ENCODE measurements around the gene CARHSP1.
"Not testable (repeated sequence)": the region's sequence is repeated elsewhere in the genome, so short reads cannot be mapped to it uniquely, and the experiment has no call there.

The CARHSP1 gene

GRCh38 chr16:8868416-8869211 is at the start of gene CARHSP1:
Gene CARHSP1 (minus strand): TSS chr16:8869006. CDS start chr16:8859328, 9,678 bp downstream.
- peak; percentile 78 for DNase-seq

GRCh38 chr16:8917336-8917735 is 48.5 kb upstream of the CARHSP1 start:
- not testable (repeated sequence) for DNase-seq

GRCh38 chr16:8916541-8917225 is 47.9 kb upstream of the CARHSP1 start:
- DNase-seq, result no peak

- no peak for DNase-seq
Measured at GRCh38 chr16:8915722-8916301, 47.0 kb upstream of the CARHSP1 start.

- no peak for DNase-seq
Measured at GRCh38 chr16:8914098-8914497, 45.3 kb upstream of the CARHSP1 start.

- DNase-seq, result no peak
Measured at GRCh38 chr16:8912793-8913192, 44.0 kb upstream of the CARHSP1 start.

- DNase-seq, result no peak
Measured at GRCh38 chr16:8910811-8911210, 42.0 kb upstream of the CARHSP1 start.

- peak; percentile 18 for DNase-seq
Measured at GRCh38 chr16:8908810-8909468, 40.1 kb upstream of the CARHSP1 start.

GRCh38 chr16:8907096-8907495 is 38.3 kb upstream of the CARHSP1 start:
- DNase-seq, result no peak

- no peak for DNase-seq
Measured at GRCh38 chr16:8905795-8906591, 37.2 kb upstream of the CARHSP1 start.

- peak; percentile 16 for DNase-seq
Measured at GRCh38 chr16:8905168-8905762, 36.5 kb upstream of the CARHSP1 start.

- no peak for DNase-seq
Measured at GRCh38 chr16:8904018-8904430, 35.2 kb upstream of the CARHSP1 start.

GRCh38 chr16:8903004-8903403 is 34.2 kb upstream of the CARHSP1 start:
- DNase-seq, result no peak

GRCh38 chr16:8901320-8901861 is 32.6 kb upstream of the CARHSP1 start:
- DNase-seq, result no peak

- DNase-seq, result no peak
Measured at GRCh38 chr16:8900343-8900742, 31.5 kb upstream of the CARHSP1 start.

- no peak for DNase-seq
Measured at GRCh38 chr16:8899709-8900317, 31.0 kb upstream of the CARHSP1 start.

GRCh38 chr16:8898660-8899318 is 30.0 kb upstream of the CARHSP1 start:
- DNase-seq, result no peak

- no peak for DNase-seq
Measured at GRCh38 chr16:8894736-8895334, 26.0 kb upstream of the CARHSP1 start.

- DNase-seq, result no peak
Measured at GRCh38 chr16:8893976-8894690, 25.3 kb upstream of the CARHSP1 start.

- DNase-seq, result no peak
Measured at GRCh38 chr16:8893426-8893825, 24.6 kb upstream of the CARHSP1 start.
